GM20431 (cell line): ENCODE results near the gene UNCX.

Experiments
- in situ Hi-C: fragments of 300-500 bp; cut with MseI, MboI; formaldehyde crosslinking; loops from one replicate; pipeline ENCODE4 v1.15.0; 2020; ENCODE audit warnings: low sequenced_read_pairs; ENCODE audit not compliant: unreplicated experiment

UNCX gene

GRCh38 chr7:1230411-1231213 is 2.1 kb upstream of the UNCX start:
- in situ Hi-C loops: no loop called here

- in situ Hi-C loops: no loop called here
These were observed 1.2 kb upstream of the UNCX start for GRCh38 chr7:1231214-1232102.

- in situ Hi-C loops: no loop called here
These were observed 587 bp upstream of the UNCX start for GRCh38 chr7:1232103-1232466.

GRCh38 chr7:1233333-1234048 is 819 bp downstream of the UNCX start:
- in situ Hi-C loops: no loop called here

GRCh38 chr7:1234049-1234880 is 1.6 kb downstream of the UNCX start:
- in situ Hi-C loops: no loop called here

GRCh38 chr7:1234881-1235500 is 2.3 kb downstream of the UNCX start:
- in situ Hi-C loops: no loop called here

- in situ Hi-C loops: no loop called here
These were observed 2.9 kb downstream of the UNCX start for GRCh38 chr7:1235501-1236131.

- in situ Hi-C loops: no loop called here
These were observed 3.5 kb downstream of the UNCX start for GRCh38 chr7:1236132-1236661.

- in situ Hi-C loops: no loop called here
These were observed 4.4 kb downstream of the UNCX start for GRCh38 chr7:1236831-1237701.

GRCh38 chr7:1237704-1238255 is 5.1 kb downstream of the UNCX start:
- in situ Hi-C loops: no loop called here

- in situ Hi-C loops: no loop called here
These were observed 5.8 kb downstream of the UNCX start for GRCh38 chr7:1238450-1238882.

GRCh38 chr7:1238931-1239802 is 6.5 kb downstream of the UNCX start:
- in situ Hi-C loops: no loop called here

- in situ Hi-C loops: no loop called here
These were observed 7.3 kb downstream of the UNCX start for GRCh38 chr7:1239803-1240516.

- in situ Hi-C loops: no loop called here
These were observed 8.0 kb downstream of the UNCX start for GRCh38 chr7:1240517-1241257.

GRCh38 chr7:1241258-1241602 is 8.6 kb downstream of the UNCX start:
- in situ Hi-C loops: no loop called here
